ENCODE data around the gene SLC25A38.
A peak's percentile ranks its signal among the peaks of the same experiment; 100 is the strongest.

The SLC25A38 gene

GRCh38 chr3:39378088-39378487 is 5.1 kb upstream of the SLC25A38 start:
- DNase-seq, result no peak

GRCh38 chr3:39378957-39379777 is 4.0 kb upstream of the SLC25A38 start:
- DNase-seq, result no peak

GRCh38 chr3:39379778-39380155 is 3.4 kb upstream of the SLC25A38 start:
- no peak for DNase-seq

GRCh38 chr3:39381432-39381831 is 1.7 kb upstream of the SLC25A38 start:
- DNase-seq, result no peak

- no peak for DNase-seq
These were observed 903 bp downstream of the SLC25A38 start for GRCh38 chr3:39383881-39384664.

- no peak for DNase-seq
These were observed 1.5 kb downstream of the SLC25A38 start for GRCh38 chr3:39384665-39385000.

GRCh38 chr3:39385456-39386090 is 2.4 kb downstream of the SLC25A38 start:
- DNase-seq, result no peak

- DNase-seq, result no peak
These were observed 3.1 kb downstream of the SLC25A38 start for GRCh38 chr3:39386318-39386717.

- DNase-seq, result no peak
These were observed 4.3 kb downstream of the SLC25A38 start for GRCh38 chr3:39387411-39387975.

- no peak for DNase-seq
These were observed 5.0 kb downstream of the SLC25A38 start for GRCh38 chr3:39388153-39388552.

- DNase-seq, result no peak
These were observed 5.6 kb downstream of the SLC25A38 start for GRCh38 chr3:39388741-39389248.

- no peak for DNase-seq
These were observed 7.0 kb downstream of the SLC25A38 start for GRCh38 chr3:39390181-39390580.

- DNase-seq, result no peak
These were observed 13.5 kb downstream of the SLC25A38 start for GRCh38 chr3:39396690-39397089.

GRCh38 chr3:39398700-39399099 is 15.5 kb downstream of the SLC25A38 start:
- no peak for DNase-seq

- DNase-seq, result no peak
These were observed 18.8 kb downstream of the SLC25A38 start for GRCh38 chr3:39401983-39402382.

- no peak for DNase-seq
These were observed 21.9 kb downstream of the SLC25A38 start for GRCh38 chr3:39404943-39405686.

GRCh38 chr3:39405687-39406367 is 22.7 kb downstream of the SLC25A38 start:
- no peak for DNase-seq

- DNase-seq, result peak; percentile 98
These were observed 23.4 kb downstream of the SLC25A38 start, which contains the start of gene RPSA for GRCh38 chr3:39406368-39407258. TSS of gene RPSA (plus strand) at chr3:39406720. CDS start at chr3:39407654, 934 bp downstream.

GRCh38 chr3:39407259-39407629 is 24.1 kb downstream of the SLC25A38 start:
- no peak for DNase-seq

- DNase-seq, result no peak
These were observed 24.8 kb downstream of the SLC25A38 start for GRCh38 chr3:39407773-39408492.
